KOPT-K1 (cell line): Measurements from ENCODE around the gene CHD6.

Source experiments
- H3K27ac ChIP-seq: fragments of 200-600 bp; sonication (generic); 2 replicates; pipeline ENCODE4 v1.5.1; 2016; ENCODE audit warnings: antibody characterized with exemption, mild to moderate bottlenecking, low read depth, low read length; ENCODE audit not compliant: poor library complexity, severe bottlenecking
- H3K36me3 ChIP-seq: fragments of 200-600 bp; sonication (generic); 2 replicates; pipeline ENCODE4 v1.5.1; 2017; ENCODE audit warnings: antibody characterized with exemption, mild to moderate bottlenecking, low read length, moderate library complexity; ENCODE audit not compliant: insufficient read depth
- H3K9me3 ChIP-seq: fragments of 200-600 bp; sonication (generic); 2 replicates; pipeline ENCODE4 v1.5.1; 2017; ENCODE audit warnings: antibody characterized with exemption, low read length, mild to moderate bottlenecking; ENCODE audit not compliant: insufficient read depth, poor library complexity, severe bottlenecking

Gene CHD6

DNA sequence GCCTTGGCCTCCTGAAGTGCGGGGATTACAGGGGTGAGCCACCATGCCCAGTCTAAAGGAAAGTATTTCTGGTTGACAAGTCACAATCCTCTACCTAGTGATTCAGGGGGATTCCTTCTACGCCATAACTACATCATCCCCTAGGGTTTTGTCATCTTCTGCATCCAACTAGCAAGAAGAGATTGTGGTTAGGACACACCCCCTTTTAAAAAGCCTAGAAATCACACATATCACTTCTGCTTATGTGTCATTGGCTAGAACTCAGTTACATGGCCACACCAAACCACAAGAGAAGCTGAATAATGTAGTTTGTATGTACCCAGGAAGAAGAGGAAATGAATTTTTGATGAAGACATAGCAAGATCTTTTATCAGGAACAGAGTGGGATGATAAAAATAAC lies 14.7 kb upstream of the CHD6 start:
- no peaks in the 10 kb centered on the region for H3K9me3 ChIP-seq

DNA sequence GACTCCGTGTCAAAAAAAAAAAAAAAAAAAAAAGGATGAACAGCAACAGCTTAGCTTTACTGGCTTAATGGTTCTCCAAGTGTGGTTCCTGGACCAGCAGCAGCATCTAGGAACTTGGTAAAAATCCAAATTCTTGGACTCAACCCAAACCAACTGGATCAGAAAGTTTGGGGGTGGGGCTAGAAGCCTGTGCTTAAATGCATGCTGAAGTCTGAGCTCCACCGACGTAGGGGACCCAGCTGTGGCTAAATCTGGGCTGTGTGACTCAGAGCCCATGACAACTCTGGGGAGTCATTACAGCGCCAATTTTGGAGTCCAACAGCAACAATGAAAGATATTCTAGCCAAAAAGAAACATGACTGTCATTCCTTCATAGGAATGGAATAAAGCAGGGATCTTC lies 13.6 kb upstream of the CHD6 start:
- Histone ChIP-seq H3K27ac (no peak overlapping the region), H3K36me3 (no peaks in the 10 kb centered on the region), H3K9me3 (no peaks in the 10 kb centered on the region)

More for the DNA sequence above, 14.7 kb upstream of the CHD6 start:
- no peak overlapping the region for H3K27ac ChIP-seq
- no peaks in the 10 kb centered on the region for H3K36me3 ChIP-seq

DNA sequence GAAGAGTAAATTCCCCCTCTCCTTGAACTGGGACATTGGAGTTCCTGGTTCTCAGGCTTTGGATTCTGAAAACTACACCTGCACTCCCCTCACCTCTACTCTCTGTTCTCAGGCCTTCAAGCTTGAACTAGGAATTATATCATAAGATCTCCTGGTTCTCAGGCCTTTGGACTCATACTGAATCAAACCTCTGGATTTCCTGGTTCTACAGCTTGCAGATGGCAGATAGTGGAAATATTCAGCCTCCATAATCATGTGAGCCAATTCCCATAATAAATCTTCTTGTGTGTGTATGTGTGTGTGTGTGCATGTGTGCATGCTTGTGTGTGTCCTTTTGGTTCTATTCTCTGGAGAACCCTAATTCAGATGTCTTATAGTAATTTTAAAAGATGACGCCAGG lies 12.7 kb upstream of the CHD6 start:
- Histone ChIP-seq H3K27ac (no peak overlapping the region), H3K9me3 (no peaks in the 10 kb centered on the region), H3K36me3 (no peaks in the 10 kb centered on the region)

DNA sequence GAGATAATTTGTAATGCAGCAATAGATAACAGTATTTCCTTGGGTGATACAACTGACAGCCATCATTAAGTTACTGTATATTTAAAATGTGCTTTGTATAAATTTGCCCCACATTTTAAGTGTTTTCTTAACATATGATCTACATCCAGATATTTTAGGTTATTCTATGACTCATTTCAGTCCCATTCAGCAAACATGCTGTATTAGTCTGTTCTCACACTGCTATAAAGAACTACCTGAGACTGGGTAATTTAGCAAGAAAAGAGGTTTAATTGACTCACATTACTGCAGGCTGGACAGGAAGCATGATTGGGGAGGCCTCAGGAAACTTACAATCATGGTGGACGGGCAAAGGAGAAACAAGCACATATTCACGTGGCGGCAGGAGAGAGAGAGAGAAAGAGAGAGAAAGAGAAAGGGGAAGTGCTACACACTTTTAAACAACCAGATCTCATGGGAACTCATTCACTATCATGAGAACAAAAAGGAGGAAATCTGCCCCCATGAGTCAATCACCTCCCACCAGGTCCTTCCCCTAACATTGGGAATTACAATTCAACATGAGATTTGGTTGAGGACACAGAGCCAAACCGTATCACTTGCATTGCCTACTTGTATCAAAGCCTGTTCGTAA lies 9.6 kb upstream of the CHD6 start:
- Histone ChIP-seq H3K27ac (no peak overlapping the region), H3K36me3 (no peaks in the 10 kb centered on the region), H3K9me3 (no peaks in the 10 kb centered on the region)

DNA sequence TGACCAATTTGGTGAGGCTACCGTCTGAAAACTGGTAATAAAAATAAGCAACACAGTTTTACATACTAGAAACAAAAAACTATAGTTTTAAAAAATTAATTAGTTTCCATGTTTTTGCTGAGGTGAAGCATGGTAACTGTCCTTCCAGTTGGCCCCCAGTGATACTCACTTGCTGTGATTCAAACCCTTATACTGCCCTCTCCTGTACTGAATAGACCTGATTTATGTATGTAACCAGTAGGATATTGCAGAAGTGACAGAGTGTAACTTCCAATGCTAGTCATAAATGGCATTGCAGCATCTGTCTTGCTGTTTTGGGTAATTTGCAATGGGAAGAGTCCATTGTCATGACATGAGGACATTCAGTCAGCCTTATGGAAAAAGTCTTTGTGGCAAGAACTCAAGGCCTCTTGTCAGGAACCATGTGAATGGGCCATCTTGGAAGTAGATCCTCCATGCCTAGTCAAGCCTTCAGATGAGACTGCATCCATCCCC lies 8.9 kb upstream of the CHD6 start:
- no peak overlapping the region for H3K27ac ChIP-seq
- no peaks in the 10 kb centered on the region for H3K9me3 ChIP-seq
- no peaks in the 10 kb centered on the region for H3K36me3 ChIP-seq

DNA sequence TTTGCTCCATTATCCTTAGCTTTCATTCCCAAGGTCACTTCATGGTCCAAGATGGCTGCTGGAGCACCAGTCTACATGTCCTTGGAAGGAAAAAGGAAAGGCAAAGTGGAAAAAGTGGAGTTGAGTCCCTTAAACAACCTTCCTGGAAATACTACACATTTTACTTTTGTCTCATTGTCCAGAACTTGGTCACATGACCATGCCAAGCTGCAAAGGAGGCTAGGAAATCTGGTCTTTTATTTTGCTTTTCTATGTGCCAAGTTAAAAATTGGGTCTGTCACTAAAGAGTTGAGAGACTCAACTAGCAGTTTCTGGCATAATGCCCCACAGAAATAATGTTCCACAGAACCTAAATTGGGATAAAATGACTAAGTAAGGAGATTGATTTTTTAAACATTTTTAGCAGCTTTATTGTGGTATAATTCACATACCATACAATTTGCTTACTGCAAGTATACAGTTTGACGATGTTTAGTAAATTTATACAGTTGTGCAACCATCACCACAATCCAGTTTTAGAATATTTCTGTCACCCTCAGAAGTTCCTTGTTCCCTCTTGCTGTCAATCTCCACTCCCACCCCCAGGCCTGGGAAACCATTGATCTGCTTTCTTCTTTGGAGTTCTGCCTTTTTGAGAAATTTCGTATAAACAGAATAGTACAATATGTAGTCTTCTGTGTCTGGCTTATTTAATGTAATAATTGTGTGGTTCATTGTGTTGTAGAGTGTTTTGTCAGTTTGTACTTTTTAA lies 5.6 kb upstream of the CHD6 start:
- H3K9me3 ChIP-seq: no peaks in the 10 kb centered on the region
- H3K27ac ChIP-seq: no peak overlapping the region
- no peaks in the 10 kb centered on the region for H3K36me3 ChIP-seq

DNA sequence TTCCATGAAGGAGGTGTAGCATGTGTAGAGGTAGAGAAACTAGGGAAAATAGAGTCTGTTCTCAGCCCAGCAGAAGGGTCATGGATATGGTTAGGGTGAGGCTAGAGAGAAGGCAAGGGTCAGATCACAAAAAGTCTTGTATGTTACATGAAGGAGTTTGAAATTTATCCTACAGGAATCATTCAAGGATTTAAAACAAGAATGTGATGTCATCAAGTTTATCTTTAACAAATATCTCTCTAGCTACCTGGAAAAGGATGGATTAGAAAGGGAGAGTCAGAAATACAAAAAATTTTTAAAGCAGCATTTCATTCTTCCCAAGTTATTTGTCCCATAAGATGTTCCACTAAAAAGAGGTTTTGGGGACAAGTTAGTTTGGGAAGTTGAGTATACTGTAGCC lies 4.4 kb upstream of the CHD6 start:
- no peaks in the 10 kb centered on the region for H3K36me3 ChIP-seq
- no peaks in the 10 kb centered on the region for H3K9me3 ChIP-seq
- H3K27ac ChIP-seq: no peak overlapping the region

DNA sequence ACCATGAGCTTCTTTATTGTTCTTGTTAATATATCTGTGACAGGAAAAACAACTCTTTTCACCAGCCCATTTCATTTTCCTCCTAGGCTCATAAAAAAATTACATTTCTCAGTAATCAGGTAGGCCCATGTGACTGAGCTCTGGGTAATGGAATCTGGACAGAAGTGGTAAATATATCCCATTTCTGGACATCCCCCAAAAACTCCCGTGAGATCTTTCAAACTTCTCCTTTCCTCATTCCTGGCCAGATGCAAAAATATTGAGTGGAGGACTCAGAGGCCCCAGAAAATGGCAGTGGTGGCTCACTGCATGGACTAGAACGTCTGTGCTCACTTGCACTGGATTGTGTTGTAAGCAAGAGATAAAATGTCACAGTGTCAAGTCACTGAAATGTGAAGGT lies 3.8 kb upstream of the CHD6 start:
- Histone ChIP-seq H3K9me3 (no peaks in the 10 kb centered on the region), H3K27ac (no peak overlapping the region), H3K36me3 (no peaks in the 10 kb centered on the region)

DNA sequence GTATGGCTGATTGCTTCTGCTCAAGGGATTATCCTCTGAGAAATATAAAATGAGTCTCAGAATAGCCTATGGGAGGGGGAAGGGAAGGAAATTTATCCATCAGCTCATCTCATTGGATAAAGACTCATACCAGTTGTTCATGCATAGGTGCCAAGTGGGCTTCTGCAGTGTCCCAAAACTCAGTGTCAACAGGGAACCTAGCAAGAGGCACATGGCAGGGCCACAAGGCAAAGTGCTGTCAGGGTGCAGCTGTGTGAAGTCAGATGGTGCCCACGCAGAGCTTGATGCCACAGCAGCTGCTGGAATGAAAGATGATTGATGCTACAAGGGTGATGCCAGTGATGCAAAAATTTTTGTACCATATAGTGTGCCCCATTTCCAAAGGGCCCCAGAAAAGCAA lies 3.2 kb upstream of the CHD6 start:
- H3K9me3 ChIP-seq: no peaks in the 10 kb centered on the region
- no peak overlapping the region for H3K27ac ChIP-seq
- H3K36me3 ChIP-seq: no peaks in the 10 kb centered on the region

DNA sequence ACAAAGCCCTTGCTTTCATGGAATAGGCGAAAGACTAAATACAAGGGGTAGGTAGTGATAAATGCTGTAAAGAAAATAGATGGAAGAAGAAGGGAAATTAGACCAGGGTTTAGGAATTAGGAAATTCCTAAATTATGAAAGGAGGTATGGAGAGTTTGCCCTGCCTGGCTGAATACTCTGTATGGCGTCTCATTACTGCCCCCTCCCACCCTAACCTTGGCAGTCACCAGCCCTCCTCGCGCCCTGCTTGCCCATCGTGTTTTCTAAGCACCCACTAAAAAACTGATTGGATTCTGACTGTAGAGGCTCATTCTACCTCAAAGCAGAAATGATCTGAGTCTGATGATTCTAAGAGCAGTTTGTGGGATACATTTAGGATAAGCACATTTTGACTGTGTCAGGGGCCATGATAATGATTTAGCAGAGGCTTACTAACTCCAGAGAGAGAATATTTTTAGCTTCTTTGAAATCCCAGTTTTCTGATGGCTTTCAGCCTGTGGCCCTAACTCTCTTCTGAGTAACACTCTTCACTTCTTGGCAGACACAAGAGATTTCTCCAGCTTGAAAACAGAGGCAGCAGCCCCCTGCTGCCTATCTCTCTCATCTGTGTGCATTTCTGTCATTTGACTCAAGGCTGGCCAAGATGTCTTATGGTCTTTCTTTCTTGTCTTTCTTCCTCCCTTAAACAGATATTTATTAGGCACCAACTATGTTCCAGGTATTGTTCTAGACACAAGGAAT lies 1.4 kb upstream of the CHD6 start:
- Histone ChIP-seq H3K9me3 (no peaks in the 10 kb centered on the region), H3K27ac (no peak overlapping the region)

DNA sequence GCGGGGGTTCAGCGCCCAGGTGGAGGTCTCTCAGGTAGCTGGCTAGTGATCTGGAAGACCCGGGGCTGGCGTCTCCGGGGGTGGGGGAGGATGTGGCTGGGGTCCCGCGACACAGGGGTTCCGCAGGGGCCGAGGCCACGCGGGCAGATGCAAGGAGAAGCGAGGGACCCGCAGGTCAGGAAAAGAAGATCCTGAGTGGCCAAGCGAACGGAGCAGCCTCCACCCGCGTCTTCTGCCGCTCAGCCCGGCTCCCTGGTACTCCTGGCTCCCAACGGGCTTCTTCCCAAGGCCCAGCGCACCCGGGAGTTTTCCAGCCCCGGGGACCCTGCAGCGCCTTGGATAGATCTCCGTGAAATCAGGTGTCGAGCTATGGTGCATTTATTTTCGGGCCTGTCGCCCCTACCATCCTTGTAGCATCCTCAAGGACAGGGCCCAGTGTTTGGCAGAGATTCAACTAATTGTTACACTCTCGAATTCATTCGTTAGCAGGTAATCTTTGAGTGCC lies 682 bp upstream of the CHD6 start:
- Histone ChIP-seq H3K27ac (no peak overlapping the region), H3K9me3 (no peaks in the 10 kb centered on the region), H3K36me3 (no peaks in the 10 kb centered on the region)

More for the DNA sequence above, 1.4 kb upstream of the CHD6 start:
- H3K36me3 ChIP-seq: no peaks in the 10 kb centered on the region

DNA sequence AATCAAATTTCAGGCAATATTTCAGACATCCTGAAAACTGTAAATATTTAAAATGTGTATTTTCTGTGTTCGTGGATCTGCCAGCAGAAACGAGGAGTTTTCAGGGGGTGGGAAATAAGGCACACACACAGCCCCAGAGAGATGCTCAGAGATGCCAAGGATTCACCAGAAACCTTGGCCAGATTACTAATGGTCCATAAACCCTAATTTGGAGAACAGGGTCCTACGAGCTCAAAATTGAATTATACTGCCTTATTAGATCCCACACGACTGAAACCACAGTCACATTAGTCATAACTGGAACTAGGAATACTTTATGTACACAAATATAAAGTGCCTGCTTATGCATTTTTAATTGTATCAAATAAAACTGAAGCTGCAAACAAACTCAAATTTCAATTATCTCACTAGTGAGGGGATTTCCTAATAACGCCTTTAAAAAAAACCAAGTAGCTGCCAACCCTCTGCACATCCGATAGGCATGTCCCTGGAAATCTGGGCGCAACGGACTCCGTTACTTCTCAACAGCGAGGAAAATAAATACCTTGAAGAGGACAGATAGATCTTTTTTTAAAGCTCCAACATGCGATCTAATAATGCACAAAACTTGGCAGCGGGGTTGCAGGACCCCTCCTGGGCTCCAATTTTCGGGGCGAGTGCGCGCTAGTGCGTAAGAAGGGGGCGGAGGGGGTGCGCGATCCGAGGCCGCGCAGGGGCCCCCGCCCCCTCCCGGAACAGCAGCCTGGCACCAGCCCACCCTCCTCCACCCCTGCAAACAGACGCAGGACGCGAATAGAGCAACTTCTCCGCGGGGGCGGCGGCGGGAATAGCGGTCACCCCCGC lies 897 bp downstream of the CHD6 start:
- no peaks in the 10 kb centered on the region for H3K36me3 ChIP-seq
- no peaks in the 10 kb centered on the region for H3K9me3 ChIP-seq
- H3K27ac ChIP-seq: peak overlapping the region; percentile 76

DNA sequence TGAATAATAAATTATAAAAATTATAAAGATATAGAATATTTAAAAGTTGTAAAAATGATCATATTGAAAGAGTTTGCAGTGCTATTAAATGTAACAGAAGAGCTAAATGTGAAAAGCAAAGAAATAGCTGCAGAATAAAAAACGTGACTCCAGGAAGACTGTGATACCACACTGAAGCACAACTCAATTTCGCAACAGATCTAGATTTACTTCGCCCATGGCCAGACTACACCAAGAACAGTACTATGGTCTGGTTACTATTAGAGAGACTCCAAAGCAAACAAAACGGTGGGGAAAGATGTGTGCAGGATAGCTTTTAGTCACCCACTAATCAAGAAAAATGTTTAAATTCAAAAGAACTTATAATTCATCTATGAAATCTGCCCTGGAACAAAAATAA lies 1.9 kb downstream of the CHD6 start:
- no peaks in the 10 kb centered on the region for H3K9me3 ChIP-seq
- no peaks in the 10 kb centered on the region for H3K36me3 ChIP-seq
- no peak overlapping the region for H3K27ac ChIP-seq

DNA sequence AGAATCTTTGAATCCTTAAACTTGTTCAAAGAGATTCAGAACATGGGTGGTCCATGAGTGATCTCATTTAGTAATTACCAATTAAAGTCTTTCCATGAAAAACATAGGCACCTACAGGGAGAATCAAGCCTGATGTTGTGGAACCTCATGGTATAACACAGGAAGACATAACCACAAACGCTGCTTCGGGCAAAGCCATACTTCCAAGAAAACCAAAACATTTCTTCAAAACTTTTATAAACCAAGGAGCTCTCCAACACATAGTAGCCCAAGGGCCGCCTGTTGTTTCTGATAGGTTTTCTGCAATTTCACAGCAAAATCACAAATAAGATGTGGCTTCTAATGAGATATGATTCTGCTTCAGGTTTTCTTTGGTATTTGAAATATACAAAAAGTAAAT lies 2.5 kb downstream of the CHD6 start:
- no peak overlapping the region for H3K27ac ChIP-seq
- H3K36me3 ChIP-seq: no peaks in the 10 kb centered on the region
- H3K9me3 ChIP-seq: no peaks in the 10 kb centered on the region
